ENCODE data around the gene NACAD.

Gene NACAD

GRCh38 chr7:45111298-45112223 lies 22.8 kb upstream of the NACAD start, which contains the start of gene TBRG4:
TSS of gene TBRG4 (minus strand) at chr7:45111697. CDS start at chr7:45109237, 2,460 bp downstream.
- Histone ChIP-seq H3K4me3 (ENCODE audit: low read depth in 1 of 2, low read length in 2 of 2) (peak within 1 kb of the TSS; percentile 82 to 86), H3K4me1 (ENCODE audit: control insufficient read depth in 1 of 2, insufficient read depth in 2 of 2, low read length in 2 of 2) (peaks cover 4 to 50% of the 10 kb centered on the region in 2 donors)

GRCh38 chr7:45108863-45109262 lies 20.1 kb upstream of the NACAD start:
- H3K27ac ChIP-seq (ENCODE audit: low read length), result no peak overlapping the region
- no peak overlapping the region for H3K4me3 ChIP-seq (ENCODE audit: low read depth in 1 of 2, low read length in 2 of 2)
- H3K36me3 ChIP-seq (ENCODE audit: control insufficient read depth in 1 of 2, insufficient read depth in 2 of 2, low read length in 2 of 2), result peaks cover 50 to 57% of the 10 kb centered on the region in 2 donors
- H3K9me3 ChIP-seq (ENCODE audit: control insufficient read depth in 1 of 2, low read length in 2 of 2), result no peaks in the 10 kb centered on the region
- H3K27me3 ChIP-seq (ENCODE audit: low read depth, low read length), result no peaks in the 10 kb centered on the region
- peaks cover 4 to 51% of the 10 kb centered on the region in 2 donors for H3K4me1 ChIP-seq (ENCODE audit: control insufficient read depth in 1 of 2, insufficient read depth in 2 of 2, low read length in 2 of 2)

More at GRCh38 chr7:45111298-45112223, 22.8 kb upstream of the NACAD start, which contains the start of gene TBRG4:
- Histone ChIP-seq H3K9me3 (ENCODE audit: control insufficient read depth in 1 of 2, low read length in 2 of 2) (no peaks in the 10 kb centered on the region), H3K36me3 (ENCODE audit: control insufficient read depth in 1 of 2, insufficient read depth in 2 of 2, low read length in 2 of 2) (peaks cover 23 to 30% of the 10 kb centered on the region in 2 donors), H3K27me3 (ENCODE audit: low read depth, low read length) (no peaks in the 10 kb centered on the region), H3K27ac (ENCODE audit: low read length) (peak within 1 kb of the TSS; percentile 99)

GRCh38 chr7:45107356-45107755 lies 18.6 kb upstream of the NACAD start:
- Histone ChIP-seq H3K4me1 (ENCODE audit: control insufficient read depth in 1 of 2, insufficient read depth in 2 of 2, low read length in 2 of 2) (peaks cover 4 to 46% of the 10 kb centered on the region in 2 donors), H3K4me3 (ENCODE audit: low read depth in 1 of 2, low read length in 2 of 2) (no peak overlapping the region), H3K27me3 (ENCODE audit: low read depth, low read length) (no peaks in the 10 kb centered on the region), H3K27ac (ENCODE audit: low read length) (no peak overlapping the region), H3K9me3 (ENCODE audit: control insufficient read depth in 1 of 2, low read length in 2 of 2) (no peaks in the 10 kb centered on the region), H3K36me3 (ENCODE audit: control insufficient read depth in 1 of 2, insufficient read depth in 2 of 2, low read length in 2 of 2) (peaks cover 65 to 72% of the 10 kb centered on the region in 2 donors)

GRCh38 chr7:45106820-45107219 lies 18.1 kb upstream of the NACAD start:
- H3K36me3 ChIP-seq (ENCODE audit: control insufficient read depth in 1 of 2, insufficient read depth in 2 of 2, low read length in 2 of 2), result peaks cover 70 to 77% of the 10 kb centered on the region in 2 donors

DNA sequence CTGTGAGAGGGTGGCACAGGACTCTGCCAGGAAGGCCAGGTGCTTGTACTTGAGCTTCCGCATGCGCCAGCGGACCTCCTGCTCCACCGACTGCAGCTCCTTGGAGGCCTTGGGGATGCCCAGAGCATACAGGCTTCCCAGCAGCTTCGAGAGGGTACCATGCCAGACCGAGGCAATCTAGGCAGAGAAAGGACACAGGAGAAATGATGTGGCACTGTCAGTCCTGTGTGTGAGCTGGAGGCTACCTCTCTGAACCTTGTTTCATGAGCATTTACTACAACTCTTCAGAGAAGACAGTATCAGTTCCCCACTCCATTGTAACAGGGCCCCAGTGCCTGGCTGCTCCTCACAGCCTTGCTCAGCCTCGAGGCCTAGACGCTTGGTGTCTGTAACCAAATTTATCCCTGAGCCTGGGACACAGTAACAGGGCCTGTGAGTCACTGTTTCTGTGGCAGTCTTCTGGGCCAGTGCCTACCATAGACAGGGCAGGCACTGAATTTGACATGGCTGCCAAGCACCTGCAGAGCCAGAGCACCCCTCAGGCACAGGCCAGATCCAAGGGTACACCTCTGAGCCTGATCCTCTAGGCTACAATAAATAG lies 16.9 kb upstream of the NACAD start:
- H3K27ac ChIP-seq (ENCODE audit: low read length), result no peak overlapping the region
- peaks cover 82 to 88% of the 10 kb centered on the region in 2 donors for H3K36me3 ChIP-seq (ENCODE audit: control insufficient read depth in 1 of 2, insufficient read depth in 2 of 2, low read length in 2 of 2)
- no peaks in the 10 kb centered on the region for H3K27me3 ChIP-seq (ENCODE audit: low read depth, low read length)
- H3K4me1 ChIP-seq (ENCODE audit: control insufficient read depth in 1 of 2, insufficient read depth in 2 of 2, low read length in 2 of 2), result peaks cover 4 to 42% of the 10 kb centered on the region in 2 donors
- no peaks in the 10 kb centered on the region for H3K9me3 ChIP-seq (ENCODE audit: control insufficient read depth in 1 of 2, low read length in 2 of 2)
- H3K4me3 ChIP-seq (ENCODE audit: low read depth in 1 of 2, low read length in 2 of 2), result no peak overlapping the region

More at GRCh38 chr7:45106820-45107219, 18.1 kb upstream of the NACAD start:
- H3K27ac ChIP-seq (ENCODE audit: low read length), result no peak overlapping the region
- no peaks in the 10 kb centered on the region for H3K9me3 ChIP-seq (ENCODE audit: control insufficient read depth in 1 of 2, low read length in 2 of 2)
- H3K4me3 ChIP-seq (ENCODE audit: low read depth in 1 of 2, low read length in 2 of 2), result no peak overlapping the region
- peaks cover 4 to 43% of the 10 kb centered on the region in 2 donors for H3K4me1 ChIP-seq (ENCODE audit: control insufficient read depth in 1 of 2, insufficient read depth in 2 of 2, low read length in 2 of 2)
- H3K27me3 ChIP-seq (ENCODE audit: low read depth, low read length), result no peaks in the 10 kb centered on the region

- H3K4me1 ChIP-seq (ENCODE audit: control insufficient read depth in 1 of 2, insufficient read depth in 2 of 2, low read length in 2 of 2), result peaks cover 4 to 36% of the 10 kb centered on the region in 2 donors
- H3K36me3 ChIP-seq (ENCODE audit: control insufficient read depth in 1 of 2, insufficient read depth in 2 of 2, low read length in 2 of 2), result peaks cover 88 to 95% of the 10 kb centered on the region in 2 donors
- H3K4me3 ChIP-seq (ENCODE audit: low read depth in 1 of 2, low read length in 2 of 2), result no peak overlapping the region
- no peaks in the 10 kb centered on the region for H3K27me3 ChIP-seq (ENCODE audit: low read depth, low read length)
- no peaks in the 10 kb centered on the region for H3K9me3 ChIP-seq (ENCODE audit: control insufficient read depth in 1 of 2, low read length in 2 of 2)
- no peak overlapping the region for H3K27ac ChIP-seq (ENCODE audit: low read length)
Observed at GRCh38 chr7:45104844-45105587, 16.2 kb upstream of the NACAD start.

GRCh38 chr7:45103958-45104843 lies 15.4 kb upstream of the NACAD start:
- Histone ChIP-seq H3K9me3 (ENCODE audit: control insufficient read depth in 1 of 2, low read length in 2 of 2) (no peaks in the 10 kb centered on the region), H3K4me3 (ENCODE audit: low read depth in 1 of 2, low read length in 2 of 2) (no peak overlapping the region), H3K4me1 (ENCODE audit: control insufficient read depth in 1 of 2, insufficient read depth in 2 of 2, low read length in 2 of 2) (peaks cover 4 to 27% of the 10 kb centered on the region in 2 donors), H3K27me3 (ENCODE audit: low read depth, low read length) (no peaks in the 10 kb centered on the region), H3K27ac (ENCODE audit: low read length) (no peak overlapping the region), H3K36me3 (ENCODE audit: control insufficient read depth in 1 of 2, insufficient read depth in 2 of 2, low read length in 2 of 2) (peaks cover 96 to 100% of the 10 kb centered on the region in 2 donors)

GRCh38 chr7:45102785-45103712 lies 14.3 kb upstream of the NACAD start:
- Histone ChIP-seq H3K4me3 (ENCODE audit: low read depth in 1 of 2, low read length in 2 of 2) (no peak overlapping the region), H3K9me3 (ENCODE audit: control insufficient read depth in 1 of 2, low read length in 2 of 2) (no peaks in the 10 kb centered on the region), H3K4me1 (ENCODE audit: control insufficient read depth in 1 of 2, insufficient read depth in 2 of 2, low read length in 2 of 2) (peaks cover under 1 to 16% of the 10 kb centered on the region in 2 donors), H3K27me3 (ENCODE audit: low read depth, low read length) (no peaks in the 10 kb centered on the region), H3K36me3 (ENCODE audit: control insufficient read depth in 1 of 2, insufficient read depth in 2 of 2, low read length in 2 of 2) (peaks cover 91% of the 10 kb centered on the region in 2 donors), H3K27ac (ENCODE audit: low read length) (no peak overlapping the region)

DNA sequence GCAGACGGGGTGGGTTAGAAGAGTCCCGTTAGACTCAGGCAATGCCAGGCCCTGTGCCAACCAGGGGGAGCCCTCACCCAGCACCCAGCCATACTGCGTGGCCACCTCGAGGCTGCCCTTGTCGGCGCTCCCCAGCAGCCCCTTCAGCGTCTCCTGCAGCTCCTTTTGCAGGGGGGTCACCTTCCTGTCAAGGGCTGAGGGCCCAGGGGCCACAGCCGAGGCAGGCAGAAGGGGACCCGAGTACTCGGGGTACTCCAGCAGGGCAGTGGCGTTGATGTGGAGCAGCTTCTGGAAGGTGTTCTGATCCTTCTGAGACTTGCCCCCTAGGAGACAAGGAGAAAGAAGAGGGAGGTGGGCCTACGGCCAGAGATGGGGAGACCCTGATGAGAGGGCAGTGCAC lies 13.0 kb upstream of the NACAD start:
- Histone ChIP-seq H3K36me3 (ENCODE audit: control insufficient read depth in 1 of 2, insufficient read depth in 2 of 2, low read length in 2 of 2) (peaks cover 79 to 80% of the 10 kb centered on the region in 2 donors), H3K4me3 (ENCODE audit: low read depth in 1 of 2, low read length in 2 of 2) (no peak overlapping the region), H3K9me3 (ENCODE audit: control insufficient read depth in 1 of 2, low read length in 2 of 2) (no peaks in the 10 kb centered on the region), H3K27me3 (ENCODE audit: low read depth, low read length) (no peaks in the 10 kb centered on the region), H3K27ac (ENCODE audit: low read length) (no peak overlapping the region), H3K4me1 (ENCODE audit: control insufficient read depth in 1 of 2, insufficient read depth in 2 of 2, low read length in 2 of 2) (peaks cover 0 to 3% of the 10 kb centered on the region in 2 donors)

Measured in muscle layer of duodenum (tissue), 2 donors.